ENCODE results near the gene PCID2. TPM values are rescaled to one million over a fixed set of nuclear protein-coding genes. Genes with fewer than 3 reads are reported as not detected.

Gene PCID2
- total and polyA plus RNA-seq, 2 of the 13 experiments (the other 11 are each of a cell fraction or from before 2014, with no cell fraction given): 65.0 to 111 TPM

DNA sequence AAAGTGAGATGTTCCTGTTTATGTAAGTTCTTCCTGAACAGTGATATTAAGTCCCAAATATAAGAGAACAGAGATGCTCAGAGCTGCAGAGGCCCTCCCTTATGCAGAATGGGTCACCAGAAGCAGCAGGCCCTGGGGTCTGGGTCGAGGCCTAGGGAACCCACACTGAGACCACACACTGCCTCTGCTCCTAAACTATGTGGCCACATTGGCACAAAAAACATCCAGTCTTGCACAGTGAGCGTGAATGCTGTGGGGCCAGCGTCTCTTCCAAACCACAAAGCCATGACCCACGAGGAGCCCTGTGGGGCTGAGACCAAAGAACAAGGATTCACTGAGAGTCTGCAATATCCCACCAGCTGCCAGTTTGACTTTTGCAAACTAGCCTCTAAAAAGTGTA lies 26.4 kb downstream of the PCID2 start:
- in situ Hi-C loops (cut with HindIII; ENCODE audit: extremely low pct_ligation_motif_present, low pct_unique_long_range_greater_than_20kb): no loop called here
- H3K27me3 ChIP-seq (ENCODE audit: control insufficient read depth in 1 of 2, insufficient read depth in 2 of 2, low read length in 2 of 2): no peaks in the 10 kb centered on the region
- peaks cover 30% of the 10 kb centered on the region for H3K4me1 ChIP-seq (ENCODE audit: insufficient read depth, low read length)
- H3K4me2 ChIP-seq (ENCODE audit: low read depth, low read length): no peak overlapping the region
- ATAC-seq (no peak), FAIRE-seq (no peak), DNase-seq (ENCODE audit: low spot score) (no peak)
- no peak for TF ChIP-seq NFE2 (CRISPR knock-in tag; IDR thresholded peaks at IDR 0.05)
- TF ChIP-seq, protein P1, sequence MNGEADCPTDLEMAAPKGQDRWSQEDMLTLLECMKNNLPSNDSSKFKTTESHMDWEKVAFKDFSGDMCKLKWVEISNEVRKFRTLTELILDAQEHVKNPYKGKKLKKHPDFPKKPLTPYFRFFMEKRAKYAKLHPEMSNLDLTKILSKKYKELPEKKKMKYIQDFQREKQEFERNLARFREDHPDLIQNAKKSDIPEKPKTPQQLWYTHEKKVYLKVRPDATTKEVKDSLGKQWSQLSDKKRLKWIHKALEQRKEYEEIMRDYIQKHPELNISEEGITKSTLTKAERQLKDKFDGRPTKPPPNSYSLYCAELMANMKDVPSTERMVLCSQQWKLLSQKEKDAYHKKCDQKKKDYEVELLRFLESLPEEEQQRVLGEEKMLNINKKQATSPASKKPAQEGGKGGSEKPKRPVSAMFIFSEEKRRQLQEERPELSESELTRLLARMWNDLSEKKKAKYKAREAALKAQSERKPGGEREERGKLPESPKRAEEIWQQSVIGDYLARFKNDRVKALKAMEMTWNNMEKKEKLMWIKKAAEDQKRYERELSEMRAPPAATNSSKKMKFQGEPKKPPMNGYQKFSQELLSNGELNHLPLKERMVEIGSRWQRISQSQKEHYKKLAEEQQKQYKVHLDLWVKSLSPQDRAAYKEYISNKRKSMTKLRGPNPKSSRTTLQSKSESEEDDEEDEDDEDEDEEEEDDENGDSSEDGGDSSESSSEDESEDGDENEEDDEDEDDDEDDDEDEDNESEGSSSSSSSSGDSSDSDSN (CRISPR knock-in tag; IDR thresholded peaks at IDR 0.05): no peak
- no peak overlapping the region for H2AFZ ChIP-seq (ENCODE audit: low read length)
- POLR2A ChIA-PET: interaction anchor here (2.4 kb wide), 1 partner anchor 27 kb away, joined by 16 read pairs; the partner anchor contains the start of genes CUL4A and PCID2
- H3K27ac ChIP-seq (ENCODE audit: extremely low read length, insufficient read depth, low read length): no peak overlapping the region
- no peaks in the 10 kb centered on the region for H3K9me3 ChIP-seq (ENCODE audit: low read length)
- 97% methylated on average over 4 of the region's 4 CpGs for WGBS (ENCODE audit: low lambda C conversion rate)
- H3K36me3 ChIP-seq (replicated peaks in 1 of 2; ENCODE audit: control insufficient read depth in 1 of 2, insufficient read depth in 2 of 2, low read length in 2 of 2): peaks cover 27 to 62% of the 10 kb centered on the region in 2 experiments
- H4K20me1 ChIP-seq (ENCODE audit: insufficient read depth, low read length): no peaks in the 10 kb centered on the region; the same call in 1 of the 2 replicates
- CTCF ChIA-PET (ENCODE audit: low intra/inter-chr PET ratio, low total read pairs): no interaction called here
- no TSS peak for BruUV-seq (replicated peaks)
- no peak overlapping the region for H3K9ac ChIP-seq (ENCODE audit: insufficient read depth, low read depth, low read length)
- peaks cover 3% of the 10 kb centered on the region for H3K79me2 ChIP-seq (ENCODE audit: insufficient read depth, low read length)
- H3K4me3 ChIP-seq (replicated peaks in 1 of 3; ENCODE audit: insufficient read depth in 1 of 3, low read depth in 2 of 3, low read length in 3 of 3): no peak overlapping the region
- intact Hi-C loops (cut with micrococcal nuclease; ENCODE audit: unreplicated experiment): loop anchor here (5.0 kb wide), 1 partner anchor 60 kb away; the partner anchor contains the start of gene F10

DNA sequence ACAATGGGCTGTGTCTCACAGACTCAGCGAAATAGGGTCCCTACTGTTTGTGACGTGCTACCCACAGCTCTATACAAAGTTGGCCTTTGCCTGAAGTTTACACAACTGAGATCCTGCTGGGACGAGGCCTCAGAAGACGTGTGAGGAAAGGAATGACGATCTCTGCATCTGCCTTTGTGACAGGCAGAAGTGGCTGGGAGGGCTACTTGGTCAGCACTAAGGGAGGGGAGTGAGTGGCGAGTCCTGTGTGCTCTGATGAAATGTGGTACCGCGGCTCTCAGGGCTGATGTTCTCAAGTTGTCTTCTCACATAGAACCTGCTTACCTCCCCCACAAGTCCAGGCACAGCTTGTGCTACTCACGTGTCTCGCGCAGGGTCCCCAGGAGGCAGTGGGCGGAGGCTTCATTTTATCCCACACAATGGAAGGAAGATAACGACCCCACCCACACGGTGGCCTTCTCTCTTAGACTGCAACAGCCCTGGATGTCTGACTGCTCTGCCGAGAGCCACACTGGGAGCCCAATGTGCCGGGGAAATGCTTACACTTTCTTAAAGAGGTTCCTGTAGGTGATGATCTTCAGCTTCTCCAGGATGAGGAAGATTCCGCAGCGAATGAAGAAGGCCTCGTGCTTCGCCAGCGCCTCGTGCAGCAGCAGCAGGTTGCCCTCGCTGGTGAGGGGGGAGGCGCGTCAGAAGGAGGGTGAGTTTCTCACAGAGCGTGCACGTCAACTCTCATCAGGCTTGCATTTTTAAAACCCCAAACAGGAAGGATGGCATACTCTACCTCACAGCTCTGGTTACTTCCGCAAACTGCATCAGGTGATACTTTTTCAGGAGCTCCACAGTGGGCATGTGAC lies 28.9 kb downstream of the PCID2 start:
- ChIA-PET CTCF (ENCODE audit: low intra/inter-chr PET ratio, low total read pairs) (no interaction called here), POLR2A (no interaction called here)
- 95% methylated on average over 19 of the region's 28 CpGs for WGBS (ENCODE audit: low lambda C conversion rate)
- no peak for FAIRE-seq
- H3K79me2 ChIP-seq (ENCODE audit: insufficient read depth, low read length): no peaks in the 10 kb centered on the region
- H3K27me3 ChIP-seq (ENCODE audit: control insufficient read depth in 1 of 2, insufficient read depth in 2 of 2, low read length in 2 of 2): no peaks in the 10 kb centered on the region
- TF ChIP-seq FOXK2 (IDR thresholded peaks at IDR 0.05) (no peak), ZFY (CRISPR knock-in tag; IDR thresholded peaks at IDR 0.05) (no peak), SMYD3 (CRISPR knock-in tag; IDR thresholded peaks at IDR 0.05) (no peak)
- TF ChIP-seq, protein P2, sequence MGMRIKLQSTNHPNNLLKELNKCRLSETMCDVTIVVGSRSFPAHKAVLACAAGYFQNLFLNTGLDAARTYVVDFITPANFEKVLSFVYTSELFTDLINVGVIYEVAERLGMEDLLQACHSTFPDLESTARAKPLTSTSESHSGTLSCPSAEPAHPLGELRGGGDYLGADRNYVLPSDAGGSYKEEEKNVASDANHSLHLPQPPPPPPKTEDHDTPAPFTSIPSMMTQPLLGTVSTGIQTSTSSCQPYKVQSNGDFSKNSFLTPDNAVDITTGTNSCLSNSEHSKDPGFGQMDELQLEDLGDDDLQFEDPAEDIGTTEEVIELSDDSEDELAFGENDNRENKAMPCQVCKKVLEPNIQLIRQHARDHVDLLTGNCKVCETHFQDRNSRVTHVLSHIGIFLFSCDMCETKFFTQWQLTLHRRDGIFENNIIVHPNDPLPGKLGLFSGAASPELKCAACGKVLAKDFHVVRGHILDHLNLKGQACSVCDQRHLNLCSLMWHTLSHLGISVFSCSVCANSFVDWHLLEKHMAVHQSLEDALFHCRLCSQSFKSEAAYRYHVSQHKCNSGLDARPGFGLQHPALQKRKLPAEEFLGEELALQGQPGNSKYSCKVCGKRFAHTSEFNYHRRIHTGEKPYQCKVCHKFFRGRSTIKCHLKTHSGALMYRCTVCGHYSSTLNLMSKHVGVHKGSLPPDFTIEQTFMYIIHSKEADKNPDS (CRISPR knock-in tag; IDR thresholded peaks at IDR 0.05): no peak
- no TSS peak for BruUV-seq (replicated peaks)
- no peaks in the 10 kb centered on the region for H3K9me3 ChIP-seq (ENCODE audit: low read length)
- no peak overlapping the region for H3K4me3 ChIP-seq (replicated peaks in 1 of 3; ENCODE audit: insufficient read depth in 1 of 3, low read depth in 2 of 3, low read length in 3 of 3)
- H3K9ac ChIP-seq (ENCODE audit: insufficient read depth, low read depth, low read length): no peak overlapping the region
- no peak overlapping the region for H2AFZ ChIP-seq (ENCODE audit: low read length)
- no peak overlapping the region for H3K4me2 ChIP-seq (ENCODE audit: low read depth, low read length)
- H4K20me1 ChIP-seq (ENCODE audit: insufficient read depth, low read length): no peaks in the 10 kb centered on the region; the same call in 1 of the 2 replicates
- DNase-seq (ENCODE audit: low spot score): no peak
- H3K36me3 ChIP-seq (replicated peaks in 1 of 2; ENCODE audit: control insufficient read depth in 1 of 2, insufficient read depth in 2 of 2, low read length in 2 of 2): peaks cover 30 to 75% of the 10 kb centered on the region in 2 experiments
- in situ Hi-C loops (cut with HindIII; ENCODE audit: extremely low pct_ligation_motif_present, low pct_unique_long_range_greater_than_20kb): no loop called here
- no peak overlapping the region for H3K27ac ChIP-seq (ENCODE audit: extremely low read length, insufficient read depth, low read length)
- intact Hi-C loops (cut with micrococcal nuclease; ENCODE audit: unreplicated experiment): loop anchor here (5.0 kb wide), 1 partner anchor 57 kb away; the partner anchor contains the start of gene F10
- H3K4me1 ChIP-seq (ENCODE audit: insufficient read depth, low read length): peaks cover 23% of the 10 kb centered on the region
- no peak for ATAC-seq

Data from HepG2 (cell line).